OCI-LY7 (cell line): ENCODE measurements around the gene COL6A3. TPM values are rescaled to one million over a fixed set of nuclear protein-coding genes. Genes with fewer than 3 reads are reported as not detected.

ENCODE experiments used
- BruUV-seq: library from RNA; stranded (reverse); fragments of 400-500 nt; replicated peaks from 2 replicates; lab custom pipeline; 2021; lab: Mats Ljungman, UMichigan
- CTCF ChIA-PET: fragments of 300-600 bp; sonication (Branson Sonifier 250); formaldehyde crosslinking; loops from one replicate; lab custom pipeline; 2022; ENCODE audit warnings: antibody characterized with exemption; ENCODE audit not compliant: unreplicated experiment; lab: Charles Lee
- POLR2A ChIA-PET: fragments of 300-600 bp; sonication (Branson Sonifier 250); formaldehyde crosslinking; loops from one replicate; lab custom pipeline; 2022; ENCODE audit warnings: antibody characterized with exemption; lab: Charles Lee
- DNase-seq: peaks from one replicate; pipeline ENCODE4 v3.0.0-alpha.2; 2015; ENCODE audit warnings: low spot score
- H2AFZ ChIP-seq: fragments of 200-600 bp; sonication (generic), shearing (Covaris generic); 2 replicates; pipeline ENCODE4 v1.6.1; 2014; ENCODE audit warnings: mild to moderate bottlenecking, antibody characterized with exemption, low read length, moderate library complexity
- H3K27ac ChIP-seq: fragments of 200-600 bp; sonication (generic); 2 replicates; pipeline ENCODE4 v1.5.1; 2014; ENCODE audit warnings: mixed run types, low read depth, mild to moderate bottlenecking, moderate library complexity, low read length, inconsistent platforms; ENCODE audit not compliant: poor library complexity, severe bottlenecking
- H3K36me3 ChIP-seq: fragments of 200-600 bp; sonication (generic); 2 replicates; pipeline ENCODE4 v1.6.1; 2014; ENCODE audit warnings: mild to moderate bottlenecking, antibody characterized with exemption, low read length, moderate library complexity, mixed read lengths; ENCODE audit not compliant: insufficient read depth
- H3K4me1 ChIP-seq: fragments of 200-600 bp; sonication (generic); 2 replicates; pipeline ENCODE4 v1.5.1; 2014; ENCODE audit warnings: mild to moderate bottlenecking, low read length; ENCODE audit not compliant: insufficient read depth, poor library complexity, severe bottlenecking
- H3K4me2 ChIP-seq: fragments of 200-600 bp; sonication (generic); 2 replicates; pipeline ENCODE4 v1.6.1; 2014; ENCODE audit warnings: mild to moderate bottlenecking, low read length
- H3K4me3 ChIP-seq: fragments of 200-600 bp; sonication (generic); 2 replicates; pipeline ENCODE4 v1.5.1; 2014; ENCODE audit warnings: mild to moderate bottlenecking, low read depth, low read length; ENCODE audit not compliant: poor library complexity, severe bottlenecking
- H3K79me2 ChIP-seq: fragments of 200-600 bp; sonication (generic); 2 replicates; pipeline ENCODE4 v1.6.1; 2016; ENCODE audit warnings: low read depth, mild to moderate bottlenecking, low read length, moderate library complexity, mixed read lengths; ENCODE audit not compliant: insufficient read depth
- H3K9me2 ChIP-seq: fragments of 200-600 bp; sonication (generic); 2 replicates; pipeline ENCODE4 v1.6.1; 2016; ENCODE audit warnings: mild to moderate bottlenecking, low read length, mixed read lengths; ENCODE audit not compliant: insufficient read depth
- H3K9me3 ChIP-seq: fragments of 200-600 bp; sonication (generic); 2 replicates; pipeline ENCODE4 v1.6.1; 2014; ENCODE audit warnings: mild to moderate bottlenecking, mixed run types, low read length, mixed read lengths
- H4K20me1 ChIP-seq: fragments of 200-600 bp; sonication (generic); 2 replicates; pipeline ENCODE4 v1.6.1; 2014; ENCODE audit warnings: mild to moderate bottlenecking, antibody characterized with exemption, low read length, moderate library complexity, mixed read lengths; ENCODE audit not compliant: insufficient read depth
- CTCF ChIP-seq: fragments of 200-600 bp; sonication (generic); conservative IDR thresholded peaks from 2 replicates; pipeline ENCODE4 v1.5.1; 2014; ENCODE audit warnings: mild to moderate bottlenecking, antibody characterized with exemption, low read length, moderate library complexity, mixed read lengths
- EZH2phosphoT487 ChIP-seq: fragments of 200-600 bp; sonication (generic); IDR thresholded peaks from 2 replicates; pipeline ENCODE4 v1.6.1; 2018; ENCODE audit warnings: low read depth, borderline replicate concordance, mild to moderate bottlenecking, mixed run types, antibody characterized with exemption, low read length, moderate library complexity, mixed read lengths
- intact Hi-C: fragments of 100-400 bp; cut with micrococcal nuclease; formaldehyde crosslinking; loops from one replicate; pipeline ENCODE4 v1.10.0; 2022; ENCODE audit not compliant: unreplicated experiment
- total RNA-seq, 2 experiments: library from RNA; depleted of rRNA in 1 of 2; stranded (reverse); fragments of >200 nt in 1 of 2; shearing (Covaris generic) in 1 of 2; gene quantifications; 2 replicates each; pipeline ENCODE4 v1.2.3, GENCODE V29; 2014 to 2022

COL6A3 gene
- total RNA-seq, 2 experiments from 2014 or later = not detected

DNA sequence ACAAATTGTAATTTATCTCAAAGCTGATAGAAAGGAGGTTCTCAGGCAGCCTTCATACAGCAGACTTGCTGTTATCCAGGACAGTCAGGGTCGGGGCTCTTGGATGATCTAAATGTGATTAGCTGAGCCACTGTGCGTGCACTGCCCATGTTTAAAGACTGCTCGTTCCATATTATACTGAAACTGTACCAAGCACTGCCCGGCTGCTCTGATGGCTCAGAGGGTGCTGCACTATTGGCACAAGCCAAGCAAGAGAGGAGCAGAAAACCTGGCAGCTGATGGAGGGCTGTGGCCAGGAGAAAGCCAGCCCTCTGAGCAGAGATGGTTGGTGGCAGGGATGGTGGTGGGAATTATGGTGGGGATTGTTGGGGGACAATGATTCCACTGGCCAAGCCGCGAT is 63.4 kb downstream of the COL6A3 start:
- ChIA-PET POLR2A (no interaction called here), CTCF (no interaction called here)
- H3K36me3 ChIP-seq = no peaks in the 10 kb centered on the region
- H3K9me2 ChIP-seq = no peaks in the 10 kb centered on the region
- H3K79me2 ChIP-seq = no peaks in the 10 kb centered on the region
- H3K4me3 ChIP-seq = no peak overlapping the region
- no peak overlapping the region for H3K27ac ChIP-seq
- no peak for TF ChIP-seq CTCF
- TF ChIP-seq EZH2phosphoT487 = no peak
- H3K4me2 ChIP-seq = no peak overlapping the region
- no peak for DNase-seq
- intact Hi-C loops = no loop called here
- H2AFZ ChIP-seq = no peak overlapping the region
- no TSS peak for BruUV-seq
- no peaks in the 10 kb centered on the region for H3K4me1 ChIP-seq
- no peaks in the 10 kb centered on the region for H4K20me1 ChIP-seq
- no peaks in the 10 kb centered on the region for H3K9me3 ChIP-seq

GRCh38 chr2:237350070-237350469 is 63.9 kb downstream of the COL6A3 start:
- no peaks in the 10 kb centered on the region for H3K9me2 ChIP-seq
- no peak overlapping the region for H3K4me3 ChIP-seq
- H4K20me1 ChIP-seq = no peaks in the 10 kb centered on the region
- no peak overlapping the region for H3K27ac ChIP-seq
- no peaks in the 10 kb centered on the region for H3K9me3 ChIP-seq
- TF ChIP-seq EZH2phosphoT487 = no peak
- no peak for TF ChIP-seq CTCF
- H2AFZ ChIP-seq = no peak overlapping the region
- H3K36me3 ChIP-seq = no peaks in the 10 kb centered on the region
- POLR2A ChIA-PET = no interaction called here
- no peak for DNase-seq
- H3K4me1 ChIP-seq = no peaks in the 10 kb centered on the region
- no peak overlapping the region for H3K4me2 ChIP-seq
- no TSS peak for BruUV-seq
- H3K79me2 ChIP-seq = no peaks in the 10 kb centered on the region
- intact Hi-C loops = no loop called here
- CTCF ChIA-PET = no interaction called here

DNA sequence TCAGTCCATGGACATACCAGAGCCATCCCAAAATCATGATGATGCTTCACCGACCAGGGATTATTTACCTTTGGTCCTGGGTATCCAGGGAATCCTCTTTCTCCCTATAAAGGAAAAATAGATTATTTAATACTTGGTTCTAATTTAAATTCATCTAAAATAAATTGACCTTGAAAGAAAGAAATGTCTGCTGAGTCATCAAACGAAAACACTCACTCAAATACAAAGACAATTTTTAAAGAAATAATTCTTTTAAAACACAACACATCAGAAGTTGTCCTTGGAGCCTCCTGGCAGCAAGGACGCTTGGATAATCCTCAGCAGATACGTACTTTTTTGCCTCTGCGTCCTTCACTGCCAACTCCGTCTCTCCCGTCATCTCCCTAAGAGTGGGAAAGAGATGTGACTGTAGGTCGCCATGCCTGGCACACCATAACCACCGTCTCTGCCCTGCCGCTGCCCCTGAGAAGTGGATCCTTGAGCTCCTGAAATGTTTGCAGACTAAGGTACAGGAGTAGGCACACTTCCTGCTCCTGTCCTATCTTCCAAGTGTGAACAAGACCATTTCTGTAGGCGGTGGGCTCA is 65.6 kb downstream of the COL6A3 start:
- DNase-seq = no peak
- intact Hi-C loops = no loop called here
- no peak for TF ChIP-seq CTCF
- TF ChIP-seq EZH2phosphoT487 = no peak
- Histone ChIP-seq H3K27ac (no peak overlapping the region), H3K9me3 (no peaks in the 10 kb centered on the region), H3K36me3 (no peaks in the 10 kb centered on the region), H3K4me3 (no peak overlapping the region), H3K4me1 (no peaks in the 10 kb centered on the region), H3K4me2 (no peak overlapping the region), H3K9me2 (no peaks in the 10 kb centered on the region), H3K79me2 (no peaks in the 10 kb centered on the region), H4K20me1 (no peaks in the 10 kb centered on the region), H2AFZ (no peak overlapping the region)
- BruUV-seq = no TSS peak
- CTCF ChIA-PET = no interaction called here
- POLR2A ChIA-PET = no interaction called here
